ENCODE results near the gene GALNS.

Gene GALNS

DNA sequence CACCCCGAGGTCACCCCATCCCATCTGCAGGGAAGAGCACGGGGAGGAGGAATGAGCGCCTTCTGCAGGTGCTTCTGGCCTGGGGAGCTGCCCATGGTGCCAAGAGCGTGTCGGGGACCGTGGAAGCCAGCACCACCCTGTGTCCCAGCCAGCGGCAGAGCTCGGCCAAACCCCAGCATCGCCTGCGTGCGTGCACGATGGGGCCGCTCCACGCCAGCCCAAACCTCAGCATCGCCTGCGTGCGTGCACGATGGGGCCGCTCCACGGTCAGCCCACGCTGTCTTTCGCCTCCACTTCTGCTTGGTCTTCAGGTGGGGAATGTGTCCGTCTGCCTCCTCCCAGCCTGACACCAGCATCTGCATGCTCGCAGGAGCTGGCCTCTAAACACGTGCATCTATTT is 13.9 kb downstream of the GALNS start:
- Histone ChIP-seq H3K4me1 (ENCODE audit: insufficient read depth, low read length, severe bottlenecking) (no peaks in the 10 kb centered on the region), H3K9ac (ENCODE audit: low read length) (no peak overlapping the region), H3K27me3 (ENCODE audit: insufficient read depth, low read length) (no peaks in the 10 kb centered on the region), H3K36me3 (ENCODE audit: insufficient read depth, low read length) (no peaks in the 10 kb centered on the region), H3F3A (ENCODE audit: insufficient read depth, low read length) (no peaks in the 10 kb centered on the region), H3K9me2 (ENCODE audit: low read depth, low read length) (no peaks in the 10 kb centered on the region), H3K4me2 (ENCODE audit: low read length) (no peak overlapping the region), H3K4me3 (ENCODE audit: low read depth, low read length, poor library complexity, severe bottlenecking) (no peak overlapping the region), H3K27ac (ENCODE audit: low read depth, low read length, poor library complexity, severe bottlenecking) (no peak overlapping the region), H3K79me2 (ENCODE audit: insufficient read depth, low read length) (no peaks in the 10 kb centered on the region), H4K20me1 (ENCODE audit: insufficient read depth, low read length) (no peaks in the 10 kb centered on the region), H2AFZ (ENCODE audit: low read length) (no peak overlapping the region), H3K9me3 (ENCODE audit: low read length) (no peaks in the 10 kb centered on the region)
- TF ChIP-seq, protein P1, sequence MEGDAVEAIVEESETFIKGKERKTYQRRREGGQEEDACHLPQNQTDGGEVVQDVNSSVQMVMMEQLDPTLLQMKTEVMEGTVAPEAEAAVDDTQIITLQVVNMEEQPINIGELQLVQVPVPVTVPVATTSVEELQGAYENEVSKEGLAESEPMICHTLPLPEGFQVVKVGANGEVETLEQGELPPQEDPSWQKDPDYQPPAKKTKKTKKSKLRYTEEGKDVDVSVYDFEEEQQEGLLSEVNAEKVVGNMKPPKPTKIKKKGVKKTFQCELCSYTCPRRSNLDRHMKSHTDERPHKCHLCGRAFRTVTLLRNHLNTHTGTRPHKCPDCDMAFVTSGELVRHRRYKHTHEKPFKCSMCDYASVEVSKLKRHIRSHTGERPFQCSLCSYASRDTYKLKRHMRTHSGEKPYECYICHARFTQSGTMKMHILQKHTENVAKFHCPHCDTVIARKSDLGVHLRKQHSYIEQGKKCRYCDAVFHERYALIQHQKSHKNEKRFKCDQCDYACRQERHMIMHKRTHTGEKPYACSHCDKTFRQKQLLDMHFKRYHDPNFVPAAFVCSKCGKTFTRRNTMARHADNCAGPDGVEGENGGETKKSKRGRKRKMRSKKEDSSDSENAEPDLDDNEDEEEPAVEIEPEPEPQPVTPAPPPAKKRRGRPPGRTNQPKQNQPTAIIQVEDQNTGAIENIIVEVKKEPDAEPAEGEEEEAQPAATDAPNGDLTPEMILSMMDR (IDR thresholded peaks at IDR 0.05; ENCODE audit: low read length), result no peak
- TF ChIP-seq EZH2 (IDR thresholded peaks at IDR 0.05; ENCODE audit: borderline replicate concordance, low read length), result no peak

DNA sequence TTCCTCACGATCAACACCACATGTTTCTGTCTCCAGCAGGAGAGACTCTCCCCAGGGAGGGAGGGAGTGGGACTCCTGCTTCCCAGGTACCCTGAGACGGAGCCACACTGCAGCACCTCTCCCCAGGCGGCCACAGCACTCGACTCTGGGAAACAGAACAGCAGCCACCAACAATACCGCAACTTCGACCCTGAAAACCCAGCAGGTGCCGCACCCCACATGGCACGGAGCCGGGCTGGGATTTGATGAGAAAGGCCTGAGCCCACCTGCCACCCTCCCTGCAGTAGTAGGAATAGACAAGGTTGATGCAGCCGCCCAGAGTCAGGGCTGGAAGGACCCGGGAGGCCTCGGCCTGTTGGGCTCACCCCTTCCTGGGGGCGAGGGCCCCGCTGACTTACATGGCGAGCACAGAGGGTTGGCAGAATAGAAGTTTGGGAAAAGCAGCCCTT is 14.4 kb downstream of the GALNS start:
- no peaks in the 10 kb centered on the region for H3K9me2 ChIP-seq (ENCODE audit: low read depth, low read length)
- no peak overlapping the region for H3K9ac ChIP-seq (ENCODE audit: low read length)
- TF ChIP-seq EZH2 (IDR thresholded peaks at IDR 0.05; ENCODE audit: borderline replicate concordance, low read length), result no peak
- no peaks in the 10 kb centered on the region for H4K20me1 ChIP-seq (ENCODE audit: insufficient read depth, low read length)
- no peaks in the 10 kb centered on the region for H3K4me1 ChIP-seq (ENCODE audit: insufficient read depth, low read length, severe bottlenecking)
- H3K4me3 ChIP-seq (ENCODE audit: low read depth, low read length, poor library complexity, severe bottlenecking), result no peak overlapping the region
- H3F3A ChIP-seq (ENCODE audit: insufficient read depth, low read length), result no peaks in the 10 kb centered on the region
- no peaks in the 10 kb centered on the region for H3K36me3 ChIP-seq (ENCODE audit: insufficient read depth, low read length)
- no peak overlapping the region for H3K4me2 ChIP-seq (ENCODE audit: low read length)
- H3K27me3 ChIP-seq (ENCODE audit: insufficient read depth, low read length), result no peaks in the 10 kb centered on the region
- no peaks in the 10 kb centered on the region for H3K79me2 ChIP-seq (ENCODE audit: insufficient read depth, low read length)
- no peak overlapping the region for H3K27ac ChIP-seq (ENCODE audit: low read depth, low read length, poor library complexity, severe bottlenecking)
- H2AFZ ChIP-seq (ENCODE audit: low read length), result no peak overlapping the region
- H3K9me3 ChIP-seq (ENCODE audit: low read length), result no peaks in the 10 kb centered on the region

DNA sequence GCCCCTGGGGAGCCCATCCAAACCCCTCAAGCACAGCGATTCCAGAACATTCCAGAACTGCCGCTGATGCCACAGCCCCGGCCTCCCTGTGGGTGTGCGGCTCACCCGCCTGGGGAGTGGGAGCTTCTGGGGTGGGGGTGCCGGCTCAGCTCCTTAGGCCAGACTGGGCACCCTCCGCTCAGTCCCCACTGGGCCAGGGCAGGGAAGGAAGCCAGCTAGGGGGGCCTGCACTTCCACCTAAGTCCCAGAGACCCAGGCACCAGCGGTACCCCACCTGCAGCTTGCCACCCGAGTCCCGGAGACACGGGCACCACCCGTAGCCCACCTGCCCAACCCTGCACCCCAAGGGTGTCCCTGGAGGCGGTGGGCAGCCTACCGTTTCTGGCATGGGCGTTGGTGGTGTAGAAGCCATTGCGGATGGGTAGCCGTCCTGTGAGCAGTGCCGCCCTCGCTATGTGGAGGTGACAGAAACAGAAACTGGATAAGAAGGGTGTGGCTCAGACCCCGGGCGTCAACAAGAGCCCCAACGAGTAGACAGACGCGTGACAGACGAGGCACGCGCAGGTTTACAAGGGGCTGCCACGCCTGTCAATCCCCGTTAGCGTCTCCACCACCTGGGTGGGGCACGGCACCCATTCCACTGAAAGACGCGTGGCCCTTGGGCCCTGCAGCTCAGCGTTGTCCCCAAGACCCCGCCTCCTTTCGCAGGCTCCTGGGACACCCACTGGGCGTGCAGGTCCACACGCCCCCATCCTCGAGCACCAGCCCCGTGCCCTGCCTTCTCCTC is 15.0 kb downstream of the GALNS start:
- Histone ChIP-seq H3K27me3 (ENCODE audit: insufficient read depth, low read length) (no peaks in the 10 kb centered on the region), H3K9me2 (ENCODE audit: low read depth, low read length) (no peaks in the 10 kb centered on the region), H3K36me3 (ENCODE audit: insufficient read depth, low read length) (no peaks in the 10 kb centered on the region), H4K20me1 (ENCODE audit: insufficient read depth, low read length) (no peaks in the 10 kb centered on the region), H3K27ac (ENCODE audit: low read depth, low read length, poor library complexity, severe bottlenecking) (no peak overlapping the region), H2AFZ (ENCODE audit: low read length) (no peak overlapping the region), H3K4me2 (ENCODE audit: low read length) (no peak overlapping the region), H3K79me2 (ENCODE audit: insufficient read depth, low read length) (no peaks in the 10 kb centered on the region), H3F3A (ENCODE audit: insufficient read depth, low read length) (no peaks in the 10 kb centered on the region), H3K9me3 (ENCODE audit: low read length) (no peaks in the 10 kb centered on the region), H3K9ac (ENCODE audit: low read length) (no peak overlapping the region), H3K4me3 (ENCODE audit: low read depth, low read length, poor library complexity, severe bottlenecking) (no peak overlapping the region), H3K4me1 (ENCODE audit: insufficient read depth, low read length, severe bottlenecking) (no peaks in the 10 kb centered on the region)
- TF ChIP-seq, protein P1 (IDR thresholded peaks at IDR 0.05; ENCODE audit: low read length), result no peak
- TF ChIP-seq EZH2 (IDR thresholded peaks at IDR 0.05; ENCODE audit: borderline replicate concordance, low read length), result no peak

Data from OCI-LY1 (cell line).